Activated effector memory CD4-positive, alpha-beta T cell treated with Interleukin-2 at 50 U/mL for 16 hours (primary cell): ENCODE results near the gene TOLLIP.
"Not testable (repeated sequence)": the region's sequence is repeated elsewhere in the genome, so short reads cannot be mapped to it uniquely, and the experiment has no call there.

Experiments
- DNase-seq: peaks from one replicate; pipeline ENCODE4 v3.0.0-alpha.2; 2020

The TOLLIP gene

DNA sequence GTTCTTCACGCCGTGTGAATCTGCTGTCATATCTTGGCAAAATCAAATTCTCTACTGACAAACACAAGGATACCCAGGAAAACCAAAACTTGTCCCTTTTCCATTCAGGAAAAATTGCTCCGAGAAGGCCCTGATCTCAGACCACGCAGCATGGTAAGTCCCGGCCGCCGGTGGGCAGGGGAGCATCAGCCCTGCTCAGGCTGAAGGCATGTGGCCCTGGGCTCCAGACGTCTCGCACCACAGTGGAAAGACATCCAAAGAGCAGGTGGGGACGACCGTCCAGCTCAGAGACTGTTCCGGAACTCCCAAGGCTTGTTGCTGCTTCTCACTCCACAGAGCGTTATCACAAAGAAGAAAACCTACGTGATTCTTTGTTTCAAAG, 29.8 kb downstream of the TOLLIP start:
- no peak for DNase-seq

DNA sequence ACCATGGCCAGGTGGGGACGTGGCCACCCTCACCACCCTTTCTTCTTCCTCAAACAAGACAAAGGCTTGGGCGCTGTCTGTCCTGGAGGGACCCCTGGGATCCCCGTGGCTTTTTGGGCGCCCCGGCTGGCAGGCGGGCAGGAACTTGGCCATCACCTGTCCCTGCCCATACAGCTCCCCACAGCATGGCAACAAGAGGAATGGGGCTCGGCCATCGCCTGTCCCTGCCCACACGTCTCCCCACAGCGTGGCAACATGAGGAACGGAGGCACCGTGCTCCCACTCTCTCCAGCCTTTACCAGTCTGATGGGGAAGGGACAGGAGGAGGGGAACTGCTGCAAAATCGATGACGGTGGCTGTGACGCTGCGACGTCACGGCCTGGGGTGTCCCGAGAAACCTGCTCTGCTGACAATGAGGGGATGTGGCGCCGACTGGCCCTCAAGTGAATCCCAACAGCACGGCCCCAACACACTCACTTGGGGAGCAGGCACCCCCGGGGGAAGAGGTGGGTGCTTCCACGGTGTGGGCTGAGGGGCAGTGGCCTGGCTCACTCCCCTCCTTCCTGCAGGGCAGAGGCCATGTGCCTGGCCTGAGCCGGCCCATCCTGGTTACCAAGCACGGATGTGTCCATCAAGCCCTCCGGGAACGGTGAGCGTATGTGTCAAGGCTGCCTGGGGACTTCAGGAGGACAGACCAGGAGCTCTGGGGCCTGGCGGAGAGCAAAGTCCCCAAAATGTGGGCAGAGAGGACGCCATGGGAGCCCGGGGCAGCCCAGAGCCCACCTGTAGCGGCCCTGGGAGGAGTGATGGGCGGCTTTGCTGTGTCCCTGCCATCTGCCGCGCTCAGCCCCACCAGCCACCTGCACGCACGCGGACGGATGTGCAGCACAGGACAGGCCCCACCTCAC, 30.4 kb downstream of the TOLLIP start:
- DNase-seq: no peak

DNA sequence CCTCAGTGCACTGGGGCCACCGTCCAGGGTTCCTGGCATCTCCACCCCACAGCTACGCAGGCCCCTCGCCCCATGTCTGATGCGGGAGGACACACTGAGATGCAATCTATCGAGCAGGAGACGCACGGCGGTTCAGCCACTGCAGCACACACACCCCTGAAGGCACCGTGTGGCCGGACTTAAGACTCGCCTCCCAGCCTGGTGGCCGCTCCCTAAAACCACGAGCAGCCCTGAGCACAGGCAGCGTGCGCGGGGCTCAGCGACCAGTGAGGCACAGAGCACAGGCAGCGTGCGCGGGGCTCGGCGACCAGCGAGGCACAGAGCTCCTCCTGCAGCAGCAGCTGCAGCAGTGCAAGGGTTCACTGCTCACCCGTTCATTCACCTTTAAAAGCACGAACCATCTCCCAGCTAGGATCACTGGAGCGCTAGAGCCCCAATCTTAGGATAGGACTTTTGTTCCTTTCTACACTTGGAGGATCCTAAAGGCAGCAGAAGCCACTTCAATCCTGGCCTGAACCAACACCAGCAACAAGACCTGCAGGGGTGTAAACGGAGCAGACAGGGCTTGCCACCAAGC, 31.4 kb downstream of the TOLLIP start:
- no peak for DNase-seq

DNA sequence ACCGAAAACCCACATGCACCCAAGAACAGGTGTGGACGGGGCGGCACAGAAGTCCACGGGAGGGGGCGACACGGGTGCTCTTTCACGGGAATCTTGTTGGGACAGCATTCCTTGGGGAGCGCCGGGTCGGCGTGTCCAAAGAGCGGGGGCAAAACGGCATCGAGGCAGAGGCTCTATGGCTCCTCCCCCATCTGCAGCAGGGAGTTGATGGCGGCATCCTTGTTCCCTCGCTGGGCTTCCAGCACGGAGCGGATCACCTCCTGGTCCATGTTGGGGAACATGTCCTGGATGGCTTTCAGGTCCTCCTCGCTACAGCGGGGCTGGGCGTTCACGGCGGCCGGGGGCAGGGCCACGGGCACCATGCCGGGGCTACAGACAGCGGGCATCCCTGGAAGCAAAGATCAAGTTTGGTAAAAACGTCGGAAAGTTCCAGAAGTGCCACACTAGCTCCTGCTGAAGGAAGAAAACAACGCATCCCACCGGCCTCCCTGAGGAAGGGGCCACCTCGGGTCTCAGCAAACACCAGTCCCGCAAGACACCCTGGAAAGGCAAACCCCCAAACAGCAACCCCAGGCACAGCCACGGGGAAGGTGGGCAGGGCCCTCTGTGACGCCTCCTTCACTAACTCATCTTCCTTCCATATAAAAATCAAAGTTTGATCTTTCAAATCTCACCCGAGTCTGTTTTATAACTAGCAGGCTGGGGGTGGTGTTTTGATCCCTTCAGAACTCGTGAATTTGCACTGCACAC, 32.4 kb downstream of the TOLLIP start:
- no peak for DNase-seq

DNA sequence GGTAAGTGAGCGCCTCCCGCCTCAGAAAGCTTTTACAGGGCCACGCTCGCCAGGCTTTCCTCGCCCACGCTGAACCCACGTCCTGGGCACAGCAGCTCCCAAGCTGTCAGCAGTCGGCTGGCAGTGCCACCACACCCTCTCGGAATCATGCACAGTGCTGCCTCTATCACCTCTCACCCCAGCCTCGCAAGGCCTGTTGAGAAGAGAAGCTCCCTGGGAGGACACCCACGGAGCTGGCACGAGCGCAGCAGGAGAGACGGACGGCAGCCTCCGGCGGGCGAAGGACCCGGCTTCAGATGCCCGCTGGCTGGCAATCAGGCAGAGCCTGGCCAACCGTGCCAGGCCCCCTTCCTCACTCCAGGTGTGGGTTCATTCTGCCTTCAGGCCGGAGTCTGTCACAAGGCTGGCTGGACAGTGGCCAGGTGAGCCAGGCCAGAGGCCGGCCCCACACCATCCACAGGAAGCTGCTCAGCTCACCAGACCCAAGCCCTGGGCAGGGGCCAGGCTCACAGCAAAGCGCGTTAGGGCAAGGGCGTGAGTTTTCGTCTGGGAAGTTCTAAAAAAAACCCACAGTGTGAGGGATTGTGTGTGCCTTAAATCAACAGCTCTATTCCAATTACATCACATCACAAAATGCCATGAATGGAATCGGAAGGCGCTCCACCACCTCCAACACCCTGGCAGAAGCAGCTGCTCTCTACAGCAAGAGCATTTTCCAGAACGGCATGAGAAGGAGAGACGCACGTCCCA, 33.2 kb downstream of the TOLLIP start:
- no peak for DNase-seq

DNA sequence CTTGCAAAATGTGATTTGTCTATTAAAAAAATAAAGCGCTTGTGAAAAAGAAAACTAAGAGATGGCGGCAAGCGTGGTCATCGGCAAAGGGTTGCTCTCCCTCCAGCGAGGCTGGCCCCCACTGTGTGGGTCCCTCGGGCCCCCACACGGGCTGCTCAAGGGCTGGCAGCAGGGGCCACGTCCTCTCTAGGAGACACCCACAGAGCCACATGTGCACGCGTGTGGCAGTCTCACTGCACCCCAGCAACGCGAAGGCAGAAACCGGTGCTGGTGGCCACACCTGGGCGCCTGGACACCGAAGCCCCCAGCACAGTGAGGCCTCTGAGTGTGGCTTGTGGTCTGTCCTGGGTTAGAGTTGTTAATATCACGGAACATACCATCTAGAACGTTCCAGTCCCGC, 34.4 kb downstream of the TOLLIP start:
- DNase-seq: no peak

DNA sequence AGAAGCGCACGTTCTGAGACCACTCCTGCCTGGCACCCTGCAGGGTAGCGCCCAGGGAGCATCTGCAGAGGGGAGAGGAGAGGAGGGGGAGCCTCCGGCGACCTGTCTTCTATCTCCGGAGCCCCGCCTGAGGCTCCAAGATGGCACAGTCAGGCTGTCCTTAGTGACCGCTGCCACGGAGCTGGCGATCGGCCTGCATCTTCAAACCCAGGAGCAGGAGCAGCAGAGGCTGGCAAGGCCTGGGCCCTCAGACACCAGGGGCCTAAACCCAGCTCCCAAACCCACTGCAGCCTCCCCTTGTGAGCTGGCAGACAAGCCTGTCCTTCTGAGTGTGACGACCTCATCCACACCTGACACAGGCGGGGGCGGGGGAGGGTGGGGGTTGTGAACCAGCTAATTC, 34.9 kb downstream of the TOLLIP start:
- DNase-seq: no peak

DNA sequence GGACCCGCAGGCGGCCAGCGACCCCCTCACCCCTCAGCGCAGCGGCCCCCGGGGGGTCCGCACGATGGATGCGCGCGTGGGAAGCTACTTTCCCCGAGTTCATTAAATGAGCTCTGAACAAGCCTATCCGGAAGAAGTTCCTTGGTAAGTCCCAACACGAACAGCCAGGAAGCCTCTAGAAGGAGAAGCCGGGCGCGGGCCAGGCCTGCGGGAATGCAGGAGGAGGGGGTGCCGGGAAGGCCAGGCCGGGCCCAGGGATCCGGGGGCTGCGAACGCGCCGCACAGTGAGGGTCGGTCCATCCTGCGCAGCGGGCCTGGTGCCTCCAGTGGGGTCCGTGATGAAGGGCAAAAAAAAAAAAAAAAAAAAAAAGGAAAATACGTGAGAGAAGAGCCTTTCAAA, 36.9 kb downstream of the TOLLIP start:
- no peak for DNase-seq

DNA sequence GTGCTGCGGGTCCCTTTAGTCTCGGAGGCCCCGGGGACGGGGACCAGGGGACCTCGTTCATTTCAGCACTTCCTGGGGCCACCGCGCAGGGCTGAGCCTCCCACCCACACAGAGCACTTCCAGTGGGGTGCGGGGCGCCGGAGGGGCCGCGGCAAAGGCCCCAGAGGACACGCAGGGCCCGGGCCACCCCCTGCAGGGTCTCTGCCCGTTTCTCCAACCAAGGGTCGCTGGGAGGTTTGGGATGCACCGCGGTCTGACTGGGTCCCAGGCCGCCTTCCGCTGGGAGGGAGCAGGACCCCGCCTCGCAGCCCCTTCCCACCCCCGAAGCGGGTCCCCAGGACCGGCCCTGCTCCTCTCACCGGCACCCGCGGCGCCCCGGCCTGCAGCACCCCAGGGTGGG, 37.5 kb downstream of the TOLLIP start:
- DNase-seq: no peak

DNA sequence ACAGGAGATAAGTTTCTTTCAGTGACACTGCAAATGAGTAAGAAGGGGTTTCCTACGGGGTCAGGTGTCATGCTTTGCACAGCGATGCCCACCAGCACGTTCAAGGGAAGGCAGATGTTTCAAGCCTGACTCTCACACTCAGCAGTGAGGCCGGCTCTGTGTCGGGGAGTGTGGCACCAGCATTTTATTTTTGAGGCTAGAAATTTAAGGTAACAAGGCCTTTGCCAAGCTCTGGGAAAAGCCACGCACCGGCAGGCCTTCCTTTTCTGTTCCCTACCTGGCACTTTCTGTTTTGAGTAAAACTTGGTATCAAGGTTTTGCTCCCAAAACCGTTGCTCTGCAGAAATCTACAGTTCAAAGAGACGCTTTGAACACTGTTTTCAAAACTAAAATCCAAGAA, 38.0 kb downstream of the TOLLIP start:
- DNase-seq: no peak

DNA sequence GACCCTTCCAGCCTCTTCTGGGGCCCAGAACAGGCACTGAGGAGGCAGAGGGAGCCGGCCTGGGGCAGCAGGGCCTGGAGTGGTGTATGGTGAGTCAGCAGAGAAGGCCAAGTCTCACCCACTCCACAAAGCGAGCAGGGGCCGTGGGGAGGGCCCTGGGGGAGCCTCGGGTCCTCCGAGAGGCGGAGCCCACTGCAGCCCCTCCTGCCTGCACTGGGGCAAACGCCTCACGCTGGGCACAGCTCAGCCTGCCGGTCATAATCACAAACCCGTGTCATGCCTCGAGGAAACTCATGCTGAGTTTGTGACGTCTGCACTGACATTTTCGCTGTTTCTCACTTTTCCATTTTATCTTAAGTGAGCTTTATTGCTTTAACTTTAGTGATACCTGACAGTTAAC, 38.4 kb downstream of the TOLLIP start:
- DNase-seq: no peak

DNA sequence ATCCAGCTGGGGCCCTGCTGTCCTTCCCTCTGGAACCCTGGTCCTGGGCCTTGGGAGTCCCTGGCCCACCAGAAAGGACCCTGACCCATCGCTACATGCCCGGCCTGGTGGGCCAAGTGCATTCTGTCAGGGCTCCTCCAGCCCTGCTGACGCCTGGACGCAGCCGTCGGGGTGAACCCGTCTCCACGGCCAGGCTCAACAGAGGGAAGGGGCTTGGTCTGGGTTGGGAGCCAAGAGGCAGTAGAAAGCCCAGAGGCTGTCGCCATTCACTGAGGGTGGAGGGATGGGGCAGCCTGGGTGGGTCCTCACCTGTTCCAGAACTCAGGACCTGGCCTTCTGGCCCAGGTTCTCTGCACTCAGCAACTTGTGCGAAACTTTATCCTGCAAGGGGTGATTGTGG, 39.0 kb downstream of the TOLLIP start:
- DNase-seq: no peak

DNA sequence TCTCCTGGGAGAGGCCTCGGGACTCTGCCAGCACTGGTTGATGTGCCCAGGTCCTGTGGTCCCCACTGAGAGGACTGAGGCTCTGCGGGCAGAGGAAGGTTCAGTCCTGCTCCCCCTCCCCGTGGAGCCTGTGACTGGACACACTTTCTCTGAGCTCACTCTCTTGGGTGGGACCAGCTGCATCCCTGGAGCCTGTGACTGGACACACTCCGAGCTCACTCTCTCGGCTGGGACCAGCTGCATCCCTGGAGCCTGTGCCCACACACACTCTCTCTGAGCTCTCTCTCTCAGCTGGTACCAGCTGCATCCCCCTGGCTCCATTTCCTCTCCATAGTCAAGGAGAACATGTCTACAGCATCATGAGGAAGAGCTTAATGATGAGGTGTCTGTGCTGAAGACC, 39.5 kb downstream of the TOLLIP start:
- DNase-seq: no peak

DNA sequence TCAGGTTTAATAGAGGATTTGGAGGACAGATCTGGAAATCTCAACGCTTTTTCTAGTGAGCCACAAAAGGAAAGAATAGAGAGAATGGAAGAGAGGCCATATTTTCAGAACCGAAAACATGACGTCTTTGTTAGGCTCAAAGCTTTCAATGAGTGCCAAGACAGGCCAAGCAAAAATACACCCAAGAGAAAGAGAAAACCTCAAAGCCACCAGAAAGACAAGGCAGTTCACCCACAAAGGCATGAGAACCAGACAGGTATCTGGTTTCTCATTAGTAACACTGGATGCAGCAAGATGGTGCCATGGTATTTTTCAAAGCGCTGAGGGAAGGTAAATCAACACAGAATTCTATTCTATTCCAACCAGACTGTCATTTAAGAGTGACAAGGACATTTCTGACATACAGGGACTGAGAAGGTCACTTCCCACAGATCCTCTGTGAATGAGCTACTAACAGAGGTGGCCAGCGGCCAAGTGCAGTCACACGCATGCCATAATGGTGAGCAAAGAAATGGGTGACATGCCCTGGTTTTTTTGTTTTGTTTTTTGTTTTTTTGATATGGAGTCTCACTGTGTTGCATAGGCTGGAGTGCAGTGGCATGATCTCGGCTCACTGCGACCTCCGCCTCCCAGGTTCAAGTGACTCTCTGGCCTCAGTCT, 41.9 kb downstream of the TOLLIP start:
- DNase-seq: no peak

DNA sequence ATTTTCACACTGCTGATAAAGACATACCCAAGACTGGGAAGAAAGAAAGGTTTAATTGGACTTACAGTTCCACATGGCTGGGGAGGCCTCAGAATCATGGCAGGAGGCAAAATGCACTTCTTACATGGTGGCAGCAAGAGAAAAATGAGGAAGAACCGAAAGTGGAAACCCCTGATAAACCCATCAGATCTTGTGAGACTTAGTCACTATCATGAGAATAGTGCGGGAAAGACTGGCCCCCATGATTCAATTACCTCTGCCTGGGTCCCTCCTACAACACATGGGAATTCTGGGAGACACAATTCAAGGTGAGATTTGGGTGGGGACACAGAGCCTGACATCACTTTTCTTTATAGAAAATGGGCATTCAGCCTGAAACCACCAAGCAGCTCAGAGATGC, 42.5 kb downstream of the TOLLIP start:
- DNase-seq: not testable (repeated sequence)

DNA sequence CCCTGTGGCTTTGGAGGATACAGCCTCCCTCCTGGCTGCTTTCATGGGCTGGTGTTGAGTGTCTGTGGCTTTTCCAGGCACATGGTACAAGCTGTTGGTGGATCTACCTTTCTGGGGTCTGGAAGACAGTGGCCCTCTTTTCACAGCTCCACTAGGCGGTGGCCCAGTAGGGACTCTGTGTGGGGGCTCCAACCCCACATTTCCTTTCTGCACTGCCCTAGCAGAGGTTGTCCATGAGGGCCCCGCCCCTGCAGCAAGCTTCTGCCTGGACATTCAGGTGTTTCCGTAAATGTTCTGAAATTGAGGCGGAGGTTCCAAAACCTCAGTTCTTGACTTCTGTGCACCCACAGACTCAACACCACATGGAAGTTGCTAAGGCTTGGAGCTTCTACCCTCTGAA, 44.0 kb downstream of the TOLLIP start:
- DNase-seq: not testable (repeated sequence)

DNA sequence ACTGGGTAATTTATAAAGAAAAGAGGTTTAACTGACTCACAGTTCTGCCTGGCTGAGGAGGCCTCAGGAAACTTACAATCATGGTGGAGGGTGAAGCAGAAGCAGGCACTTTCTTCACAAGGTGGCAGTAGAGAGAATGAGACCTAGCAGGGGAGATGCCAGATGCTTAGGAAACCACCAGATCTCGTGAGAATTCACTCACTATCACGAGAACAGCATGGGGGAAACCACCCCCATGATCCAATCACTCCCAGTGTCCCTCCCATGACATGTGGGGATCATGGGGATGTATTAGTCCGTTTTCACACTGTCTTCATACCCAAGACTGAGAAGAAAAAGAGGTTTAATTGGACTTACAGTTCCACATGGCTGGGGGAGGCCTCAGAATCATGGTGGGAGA, 45.0 kb downstream of the TOLLIP start:
- peak; percentile 7 for DNase-seq

DNA sequence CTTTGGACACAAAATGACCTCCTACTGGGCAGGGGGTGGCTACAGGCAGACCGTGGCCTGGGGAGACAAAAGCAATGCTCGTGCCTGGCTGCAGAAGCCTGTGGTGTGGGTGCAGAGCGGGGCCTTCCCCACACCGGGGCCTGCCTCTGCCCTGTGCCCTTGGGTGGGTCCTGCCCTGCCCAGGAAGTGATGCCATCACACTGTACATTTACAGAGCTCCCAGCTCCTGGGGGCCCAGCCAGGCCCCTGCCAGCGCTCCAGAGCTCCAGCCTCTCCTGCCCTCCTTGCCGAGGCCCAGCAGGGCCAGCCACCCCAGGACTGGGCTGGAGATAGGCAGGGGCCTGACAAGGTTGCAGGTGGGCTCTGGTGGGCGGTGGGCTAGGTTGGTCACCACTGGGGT, 46.4 kb downstream of the TOLLIP start:
- DNase-seq: no peak

DNA sequence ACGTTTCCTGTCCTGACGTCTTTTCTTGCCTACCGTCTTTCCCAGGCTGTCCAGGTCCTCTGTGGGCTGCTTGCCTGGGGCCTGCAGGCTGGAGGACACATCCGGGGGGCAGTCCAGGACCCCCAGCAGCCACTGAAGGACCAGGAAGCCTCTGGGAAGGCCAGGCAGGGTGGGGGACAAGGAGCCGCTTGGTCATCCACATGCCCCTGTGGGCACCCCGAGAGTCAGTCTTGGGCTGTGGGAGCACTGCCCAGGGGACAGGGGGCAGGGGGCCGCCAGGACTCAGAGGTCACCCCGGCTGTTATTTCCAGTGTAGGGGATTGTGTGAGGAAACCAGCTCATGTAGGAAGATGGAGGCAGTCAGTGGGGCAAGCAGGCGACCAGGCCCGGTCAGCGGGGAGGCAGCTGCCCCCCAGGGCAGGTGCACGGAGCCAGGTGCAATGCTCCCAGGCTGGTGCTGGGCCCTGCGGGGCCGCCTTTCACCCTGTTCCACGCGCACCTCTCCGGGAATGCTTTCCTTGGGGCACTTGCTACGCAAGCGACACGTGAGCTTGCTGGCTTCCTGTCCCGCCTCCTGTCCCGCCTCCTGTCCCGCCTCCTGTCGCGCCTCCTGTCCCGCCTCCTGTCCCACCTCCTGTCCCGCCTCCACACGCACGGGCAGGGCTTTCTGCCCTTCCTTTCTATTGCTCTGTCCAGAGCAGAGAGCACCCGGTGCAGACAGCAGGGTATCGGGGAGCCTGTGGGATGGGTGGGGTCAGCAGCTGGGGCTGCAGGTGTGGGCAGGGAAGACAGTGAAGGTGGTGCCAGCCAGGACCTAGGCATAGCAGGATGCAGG, 47.0 kb downstream of the TOLLIP start:
- DNase-seq: peak; percentile 88

DNA sequence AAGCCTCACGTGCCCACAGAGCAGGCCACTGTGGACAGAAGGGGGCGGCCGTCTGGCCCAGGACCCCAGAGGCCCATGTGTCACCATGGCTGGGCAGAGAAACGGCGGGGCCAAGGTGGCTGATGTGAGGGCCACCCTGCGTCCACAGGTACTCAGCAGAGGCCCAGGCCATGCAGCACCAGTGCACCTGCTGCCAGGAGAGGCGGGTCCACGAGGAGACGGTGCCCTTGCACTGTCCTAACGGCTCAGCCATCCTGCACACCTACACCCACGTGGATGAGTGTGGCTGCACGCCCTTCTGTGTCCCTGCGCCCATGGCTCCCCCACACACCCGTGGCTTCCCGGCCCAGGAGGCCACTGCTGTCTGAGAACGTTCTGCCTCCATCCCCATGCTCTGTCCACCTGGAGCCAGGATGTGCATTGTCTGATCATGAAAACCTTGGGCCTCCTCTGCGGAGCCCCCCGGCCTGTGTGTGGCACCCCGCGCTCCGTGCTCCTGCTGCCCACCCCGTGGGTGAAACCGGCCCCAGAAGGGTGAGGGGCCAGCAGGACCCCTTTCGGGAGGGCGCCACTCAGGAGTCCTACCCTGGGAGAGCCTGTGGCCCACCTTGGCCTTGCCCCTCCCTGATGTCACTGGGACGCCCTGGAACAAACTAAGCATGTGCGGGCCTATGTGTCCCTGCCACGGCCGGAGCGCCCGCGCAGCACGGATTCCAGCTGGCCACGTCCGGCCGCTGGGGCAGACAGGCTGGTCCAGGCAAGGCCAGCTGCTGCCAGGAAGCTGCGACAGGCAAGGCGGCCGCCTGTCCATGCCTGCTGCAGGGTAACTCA, 48.0 kb downstream of the TOLLIP start:
- DNase-seq: no peak

DNA sequence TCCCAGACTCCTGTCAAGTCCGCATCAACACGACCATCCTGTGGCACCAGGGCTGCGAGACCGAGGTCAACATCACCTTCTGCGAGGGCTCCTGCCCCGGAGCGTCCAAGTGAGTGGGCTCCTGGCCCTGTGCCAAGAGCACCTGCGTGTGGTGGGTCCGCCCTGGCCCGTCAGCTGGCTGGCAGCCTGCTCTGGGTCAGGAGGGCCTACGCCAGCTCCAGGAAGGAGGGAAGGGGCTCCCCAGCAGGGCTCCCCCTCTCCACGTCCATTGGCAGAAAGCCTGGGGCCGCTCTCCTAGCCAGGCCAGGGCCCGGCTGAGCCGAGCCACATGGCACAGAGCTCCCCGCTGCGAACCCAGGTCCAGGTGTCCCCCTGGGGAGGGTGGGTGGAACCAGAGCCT, 48.8 kb downstream of the TOLLIP start:
- no peak for DNase-seq
